ENCODE measurements around the gene CDC45.
"Not testable (repeated sequence)": the region's sequence is repeated elsewhere in the genome, so short reads cannot be mapped to it uniquely, and the experiment has no call there.

DNA sequence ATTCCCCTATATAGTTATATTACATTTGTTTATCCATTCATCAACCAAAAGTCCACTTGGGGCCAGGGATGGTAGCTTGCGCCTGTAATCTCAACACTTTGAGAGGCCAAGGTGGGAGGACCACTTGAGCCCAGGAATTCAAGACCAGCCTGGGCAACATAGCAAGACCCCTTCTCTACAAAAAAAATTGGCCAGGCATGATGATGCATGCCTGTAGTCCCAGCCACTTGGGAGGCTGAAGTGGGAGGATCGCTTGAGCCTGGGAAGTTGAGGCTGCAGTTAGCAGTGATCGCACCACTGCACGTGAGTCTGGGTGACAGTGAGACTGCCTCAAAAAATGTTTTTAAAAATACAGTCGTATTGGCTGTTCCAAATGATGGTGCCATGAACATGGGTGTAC is 68.7 kb downstream of the CDC45 start:
- TF ChIP-seq, protein P1, sequence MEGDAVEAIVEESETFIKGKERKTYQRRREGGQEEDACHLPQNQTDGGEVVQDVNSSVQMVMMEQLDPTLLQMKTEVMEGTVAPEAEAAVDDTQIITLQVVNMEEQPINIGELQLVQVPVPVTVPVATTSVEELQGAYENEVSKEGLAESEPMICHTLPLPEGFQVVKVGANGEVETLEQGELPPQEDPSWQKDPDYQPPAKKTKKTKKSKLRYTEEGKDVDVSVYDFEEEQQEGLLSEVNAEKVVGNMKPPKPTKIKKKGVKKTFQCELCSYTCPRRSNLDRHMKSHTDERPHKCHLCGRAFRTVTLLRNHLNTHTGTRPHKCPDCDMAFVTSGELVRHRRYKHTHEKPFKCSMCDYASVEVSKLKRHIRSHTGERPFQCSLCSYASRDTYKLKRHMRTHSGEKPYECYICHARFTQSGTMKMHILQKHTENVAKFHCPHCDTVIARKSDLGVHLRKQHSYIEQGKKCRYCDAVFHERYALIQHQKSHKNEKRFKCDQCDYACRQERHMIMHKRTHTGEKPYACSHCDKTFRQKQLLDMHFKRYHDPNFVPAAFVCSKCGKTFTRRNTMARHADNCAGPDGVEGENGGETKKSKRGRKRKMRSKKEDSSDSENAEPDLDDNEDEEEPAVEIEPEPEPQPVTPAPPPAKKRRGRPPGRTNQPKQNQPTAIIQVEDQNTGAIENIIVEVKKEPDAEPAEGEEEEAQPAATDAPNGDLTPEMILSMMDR (conservative IDR thresholded peaks at IDR 0.05 in 1 of 2, IDR thresholded peaks at IDR 0.05 in 1 of 2; ENCODE audit: low read depth in 1 of 2, low read length in 2 of 2): not testable (repeated sequence)
- not testable (repeated sequence) for TF ChIP-seq EZH2 (IDR thresholded peaks at IDR 0.05; ENCODE audit: low read length, missing control alignments)

Data from fibroblast of lung (primary cell).